Measurements from ENCODE around the gene PRR15.

The PRR15 gene

DNA sequence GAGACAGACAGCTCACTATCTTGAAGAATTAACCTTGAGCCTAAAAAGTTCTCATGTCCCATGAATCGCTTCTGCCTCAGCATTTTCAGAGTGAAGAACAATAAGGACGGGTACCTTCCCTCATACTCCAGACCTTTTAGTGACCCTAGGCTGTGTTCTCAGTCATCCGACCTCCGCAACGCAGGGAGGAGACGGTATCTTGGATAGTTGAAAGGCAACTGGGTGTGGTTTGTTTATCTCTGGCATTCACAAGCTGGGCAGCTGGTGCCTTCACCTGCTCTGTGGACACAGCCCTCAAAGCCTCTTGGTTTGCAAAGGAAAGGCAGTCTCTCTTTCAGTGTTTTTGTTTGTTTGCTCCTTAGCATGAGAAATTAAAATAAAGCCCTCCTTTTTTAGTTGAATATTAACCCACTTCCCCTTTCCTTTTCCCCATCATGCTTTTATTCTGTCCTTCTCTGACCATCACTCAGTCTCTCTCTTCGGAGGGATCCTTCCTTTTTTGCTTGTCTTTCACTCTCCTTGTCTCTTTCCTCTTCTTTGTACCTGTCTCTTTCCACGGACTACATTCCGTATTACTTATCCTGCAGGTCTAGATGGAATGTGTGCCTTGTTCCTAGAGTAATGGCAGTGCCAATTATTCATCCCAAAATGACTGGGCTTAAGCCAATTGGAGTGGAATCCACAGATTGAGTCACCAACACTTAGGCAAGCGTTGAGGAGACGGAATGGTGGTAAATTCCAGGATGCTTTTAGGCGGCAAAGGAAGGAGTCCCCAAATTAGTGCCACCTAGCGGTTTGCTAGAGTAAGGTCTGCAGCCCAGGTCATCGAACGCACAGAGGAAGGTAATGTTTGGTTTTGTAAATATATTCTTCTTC is 45.8 kb downstream of the PRR15 start:
- H3K27ac Mint-ChIP-seq = no peak overlapping the region
- no peaks in the 10 kb centered on the region for H3K4me1 Mint-ChIP-seq (ENCODE audit: low read depth)
- H3K36me3 Mint-ChIP-seq (ENCODE audit: low read depth) = no peaks in the 10 kb centered on the region
- H3K27me3 Mint-ChIP-seq (ENCODE audit: low read depth) = no peaks in the 10 kb centered on the region
- no peak overlapping the region for H3K4me3 Mint-ChIP-seq
- no peaks in the 10 kb centered on the region for H3K9me3 Mint-ChIP-seq

DNA sequence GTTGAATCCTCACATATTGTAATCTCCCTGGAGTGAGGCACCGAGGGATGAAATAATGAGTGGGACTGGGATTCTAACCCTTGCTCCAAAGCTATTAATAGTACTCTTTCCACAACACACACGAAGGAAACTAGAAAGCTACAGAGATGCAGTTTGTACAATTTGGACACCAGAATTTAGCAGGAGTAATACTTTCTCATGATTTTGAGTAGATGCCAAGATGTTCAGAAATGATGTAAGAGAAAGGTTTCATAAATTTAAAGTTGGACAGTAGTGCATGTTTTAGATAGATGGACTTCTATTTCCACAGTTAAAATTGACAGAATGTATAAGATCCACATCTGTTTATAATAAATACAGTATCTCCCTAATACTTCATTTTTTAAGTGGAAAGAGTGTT is 46.5 kb downstream of the PRR15 start:
- Mint-ChIP-seq H3K4me3 (no peak overlapping the region), H3K27ac (no peak overlapping the region), H3K4me1 (ENCODE audit: low read depth) (no peaks in the 10 kb centered on the region), H3K36me3 (ENCODE audit: low read depth) (no peaks in the 10 kb centered on the region), H3K9me3 (no peaks in the 10 kb centered on the region), H3K27me3 (ENCODE audit: low read depth) (no peaks in the 10 kb centered on the region)

DNA sequence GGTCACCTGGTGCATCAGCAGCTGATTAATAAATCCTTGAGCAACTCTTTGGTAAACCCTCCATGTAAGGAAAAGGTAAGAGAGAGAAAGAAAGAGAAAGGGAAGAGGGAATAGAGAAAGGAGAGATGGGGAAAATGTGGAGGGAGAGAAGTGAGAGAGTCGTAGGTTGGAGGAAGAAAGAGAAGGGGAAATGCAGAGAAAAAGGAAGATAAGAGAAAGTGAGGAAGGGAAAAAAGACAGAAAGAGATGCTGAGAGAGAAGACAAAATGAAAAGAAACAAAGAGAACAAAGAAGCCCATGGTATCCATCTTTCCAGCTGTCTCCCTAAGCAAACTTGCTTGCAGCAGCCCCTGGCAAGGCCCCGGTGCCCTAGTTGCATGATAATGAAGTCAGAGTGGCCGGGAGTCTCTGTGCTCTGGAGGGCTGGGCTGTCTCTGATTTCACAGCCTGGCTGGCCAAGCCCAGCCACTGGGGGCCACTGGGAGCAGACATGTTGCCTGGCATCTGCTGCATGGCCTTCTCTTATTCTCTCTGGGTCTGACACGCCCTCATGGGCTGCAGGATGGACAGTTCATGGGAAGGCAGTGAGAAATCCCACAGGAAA is 48.4 kb downstream of the PRR15 start:
- no peaks in the 10 kb centered on the region for H3K9me3 Mint-ChIP-seq
- no peaks in the 10 kb centered on the region for H3K4me1 Mint-ChIP-seq (ENCODE audit: low read depth)
- no peak overlapping the region for H3K4me3 Mint-ChIP-seq
- no peaks in the 10 kb centered on the region for H3K27me3 Mint-ChIP-seq (ENCODE audit: low read depth)
- H3K36me3 Mint-ChIP-seq (ENCODE audit: low read depth) = no peaks in the 10 kb centered on the region
- H3K27ac Mint-ChIP-seq = no peak overlapping the region

DNA sequence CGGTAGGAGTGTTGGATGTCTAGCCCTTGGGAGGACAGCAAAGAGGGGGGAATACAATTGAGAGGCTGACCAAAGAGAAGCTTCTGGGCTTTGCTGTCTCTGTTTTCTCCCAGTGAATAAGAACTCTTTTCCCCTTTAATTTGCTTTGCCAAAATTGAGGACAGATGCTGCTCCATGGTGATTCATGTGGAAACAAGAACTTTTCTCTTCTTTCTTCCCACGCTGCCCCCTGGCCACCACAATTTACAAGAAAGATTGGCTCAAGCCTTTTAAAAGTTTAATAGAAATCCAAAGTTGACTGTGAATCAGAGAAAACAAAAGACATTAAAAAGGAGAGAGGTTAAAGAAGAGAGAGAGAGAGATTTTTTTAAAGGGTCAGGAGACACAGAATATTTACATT is 49.0 kb downstream of the PRR15 start:
- Mint-ChIP-seq H3K27ac (no peak overlapping the region), H3K36me3 (ENCODE audit: low read depth) (no peaks in the 10 kb centered on the region), H3K4me1 (ENCODE audit: low read depth) (no peaks in the 10 kb centered on the region), H3K27me3 (ENCODE audit: low read depth) (no peaks in the 10 kb centered on the region), H3K9me3 (no peaks in the 10 kb centered on the region), H3K4me3 (no peak overlapping the region)

DNA sequence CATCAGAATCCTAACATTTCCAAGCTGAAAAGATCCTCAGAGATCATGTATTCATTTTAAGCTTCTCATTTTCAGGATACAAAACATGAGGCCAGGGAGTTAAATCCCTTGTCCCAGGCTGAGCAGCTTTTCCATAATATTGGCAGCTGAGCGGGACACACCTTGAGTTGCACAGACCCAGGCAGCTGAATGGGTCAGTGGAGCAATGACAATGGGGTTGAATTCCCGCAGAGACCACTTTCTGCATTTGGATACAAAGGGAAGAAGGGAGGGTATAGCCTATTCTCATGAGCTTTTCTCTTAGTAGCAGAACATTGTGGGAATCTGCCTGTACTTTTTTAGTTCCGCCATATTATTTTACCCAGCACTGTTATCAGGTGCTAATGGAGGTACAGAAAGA is 49.5 kb downstream of the PRR15 start:
- Mint-ChIP-seq H3K27me3 (ENCODE audit: low read depth) (no peaks in the 10 kb centered on the region), H3K4me3 (no peak overlapping the region), H3K4me1 (ENCODE audit: low read depth) (no peaks in the 10 kb centered on the region), H3K9me3 (no peaks in the 10 kb centered on the region), H3K27ac (no peak overlapping the region), H3K36me3 (ENCODE audit: low read depth) (no peaks in the 10 kb centered on the region)

DNA sequence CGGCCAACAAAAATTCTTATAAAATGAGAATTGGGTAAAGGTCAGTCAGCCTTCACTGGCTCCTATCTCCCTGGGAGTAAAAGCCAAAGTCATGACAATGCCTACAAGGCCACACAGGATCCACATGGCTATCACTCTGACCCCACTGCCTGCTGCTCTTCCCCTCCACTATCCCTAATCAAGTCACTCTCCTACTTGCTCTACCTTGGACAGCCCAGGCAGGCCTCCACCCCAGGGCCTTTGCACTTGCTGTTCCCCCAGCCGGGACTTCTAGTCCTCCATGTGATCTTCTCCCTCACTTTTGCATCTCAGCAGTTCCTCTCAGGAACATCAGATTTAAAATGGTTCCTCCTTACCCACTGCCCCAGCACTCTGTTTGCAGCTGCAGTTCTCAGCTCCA is 50.6 kb downstream of the PRR15 start:
- peaks cover 4% of the 10 kb centered on the region for H3K27me3 Mint-ChIP-seq (ENCODE audit: low read depth)

More for the DNA sequence above, 50.6 kb downstream of the PRR15 start:
- no peaks in the 10 kb centered on the region for H3K36me3 Mint-ChIP-seq (ENCODE audit: low read depth)
- no peaks in the 10 kb centered on the region for H3K4me1 Mint-ChIP-seq (ENCODE audit: low read depth)
- H3K4me3 Mint-ChIP-seq = no peak overlapping the region
- H3K27ac Mint-ChIP-seq = no peak overlapping the region
- no peaks in the 10 kb centered on the region for H3K9me3 Mint-ChIP-seq
